C4-2B (cell line): Measurements from ENCODE around the gene NELL1.

Source experiments
- H3K27ac ChIP-seq: fragments of 450-650 bp; 2 replicates; pipeline ENCODE4 v1.5.1; 2017
- CTCF ChIP-seq: fragments of 450-650 bp; conservative IDR thresholded peaks from 2 replicates; pipeline ENCODE4 v1.5.1; 2017; ENCODE audit warnings: mild to moderate bottlenecking
- ZFX ChIP-seq: fragments of 450-650 bp; IDR thresholded peaks from 2 replicates; pipeline ENCODE4 v1.6.1; 2017

NELL1 gene

GRCh38 chr11:20990447-20990846, 321.1 kb downstream of the NELL1 start:
- no peak overlapping the region for H3K27ac ChIP-seq
- no peak for TF ChIP-seq ZFX
- no peak for TF ChIP-seq CTCF

GRCh38 chr11:20991471-20991870, 322.1 kb downstream of the NELL1 start:
- TF ChIP-seq ZFX, result no peak
- no peak for TF ChIP-seq CTCF
- no peak overlapping the region for H3K27ac ChIP-seq

- no peak overlapping the region for H3K27ac ChIP-seq
- TF ChIP-seq ZFX, result no peak
- TF ChIP-seq CTCF, result no peak
Observed at GRCh38 chr11:21007297-21007696, 337.9 kb downstream of the NELL1 start.

GRCh38 chr11:21018248-21018647, 348.9 kb downstream of the NELL1 start:
- H3K27ac ChIP-seq, result no peak overlapping the region
- TF ChIP-seq ZFX, result no peak
- TF ChIP-seq CTCF, result no peak

- no peak overlapping the region for H3K27ac ChIP-seq
- TF ChIP-seq CTCF (no peak), ZFX (no peak)
Observed at GRCh38 chr11:21026685-21027084, 357.3 kb downstream of the NELL1 start.

GRCh38 chr11:21037850-21038249, 368.5 kb downstream of the NELL1 start:
- no peak overlapping the region for H3K27ac ChIP-seq
- TF ChIP-seq ZFX (no peak), CTCF (no peak)

- TF ChIP-seq CTCF, result no peak
- no peak for TF ChIP-seq ZFX
- H3K27ac ChIP-seq, result no peak overlapping the region
Observed at GRCh38 chr11:21038801-21039200, 369.4 kb downstream of the NELL1 start.

- no peak for TF ChIP-seq ZFX
- TF ChIP-seq CTCF, result no peak
- no peak overlapping the region for H3K27ac ChIP-seq
Observed at GRCh38 chr11:21040630-21041029, 371.2 kb downstream of the NELL1 start.
